GM18505 (cell line): ENCODE results near the gene ZC3H7A.
"Not testable (repeated sequence)": the region's sequence is repeated elsewhere in the genome, so short reads cannot be mapped to it uniquely, and the experiment has no call there.

Source experiments
- ATAC-seq: cut with Tn5 transposase; IDR thresholded peaks from one replicate; pipeline ENCODE4 v1.9.1; 2021; ENCODE audit not compliant: unreplicated experiment
- POLR2A ChIP-seq: IDR thresholded peaks from 4 replicates; pipeline ENCODE4 v1.6.1; 2011; ENCODE audit warnings: borderline replicate concordance; ENCODE audit not compliant: insufficient read depth, insufficient read length; ENCODE audit errors: extremely low read depth

ZC3H7A gene, protein sequence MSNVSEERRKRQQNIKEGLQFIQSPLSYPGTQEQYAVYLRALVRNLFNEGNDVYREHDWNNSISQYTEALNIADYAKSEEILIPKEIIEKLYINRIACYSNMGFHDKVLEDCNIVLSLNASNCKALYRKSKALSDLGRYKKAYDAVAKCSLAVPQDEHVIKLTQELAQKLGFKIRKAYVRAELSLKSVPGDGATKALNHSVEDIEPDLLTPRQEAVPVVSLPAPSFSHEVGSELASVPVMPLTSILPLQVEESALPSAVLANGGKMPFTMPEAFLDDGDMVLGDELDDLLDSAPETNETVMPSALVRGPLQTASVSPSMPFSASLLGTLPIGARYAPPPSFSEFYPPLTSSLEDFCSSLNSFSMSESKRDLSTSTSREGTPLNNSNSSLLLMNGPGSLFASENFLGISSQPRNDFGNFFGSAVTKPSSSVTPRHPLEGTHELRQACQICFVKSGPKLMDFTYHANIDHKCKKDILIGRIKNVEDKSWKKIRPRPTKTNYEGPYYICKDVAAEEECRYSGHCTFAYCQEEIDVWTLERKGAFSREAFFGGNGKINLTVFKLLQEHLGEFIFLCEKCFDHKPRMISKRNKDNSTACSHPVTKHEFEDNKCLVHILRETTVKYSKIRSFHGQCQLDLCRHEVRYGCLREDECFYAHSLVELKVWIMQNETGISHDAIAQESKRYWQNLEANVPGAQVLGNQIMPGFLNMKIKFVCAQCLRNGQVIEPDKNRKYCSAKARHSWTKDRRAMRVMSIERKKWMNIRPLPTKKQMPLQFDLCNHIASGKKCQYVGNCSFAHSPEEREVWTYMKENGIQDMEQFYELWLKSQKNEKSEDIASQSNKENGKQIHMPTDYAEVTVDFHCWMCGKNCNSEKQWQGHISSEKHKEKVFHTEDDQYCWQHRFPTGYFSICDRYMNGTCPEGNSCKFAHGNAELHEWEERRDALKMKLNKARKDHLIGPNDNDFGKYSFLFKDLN

DNA sequence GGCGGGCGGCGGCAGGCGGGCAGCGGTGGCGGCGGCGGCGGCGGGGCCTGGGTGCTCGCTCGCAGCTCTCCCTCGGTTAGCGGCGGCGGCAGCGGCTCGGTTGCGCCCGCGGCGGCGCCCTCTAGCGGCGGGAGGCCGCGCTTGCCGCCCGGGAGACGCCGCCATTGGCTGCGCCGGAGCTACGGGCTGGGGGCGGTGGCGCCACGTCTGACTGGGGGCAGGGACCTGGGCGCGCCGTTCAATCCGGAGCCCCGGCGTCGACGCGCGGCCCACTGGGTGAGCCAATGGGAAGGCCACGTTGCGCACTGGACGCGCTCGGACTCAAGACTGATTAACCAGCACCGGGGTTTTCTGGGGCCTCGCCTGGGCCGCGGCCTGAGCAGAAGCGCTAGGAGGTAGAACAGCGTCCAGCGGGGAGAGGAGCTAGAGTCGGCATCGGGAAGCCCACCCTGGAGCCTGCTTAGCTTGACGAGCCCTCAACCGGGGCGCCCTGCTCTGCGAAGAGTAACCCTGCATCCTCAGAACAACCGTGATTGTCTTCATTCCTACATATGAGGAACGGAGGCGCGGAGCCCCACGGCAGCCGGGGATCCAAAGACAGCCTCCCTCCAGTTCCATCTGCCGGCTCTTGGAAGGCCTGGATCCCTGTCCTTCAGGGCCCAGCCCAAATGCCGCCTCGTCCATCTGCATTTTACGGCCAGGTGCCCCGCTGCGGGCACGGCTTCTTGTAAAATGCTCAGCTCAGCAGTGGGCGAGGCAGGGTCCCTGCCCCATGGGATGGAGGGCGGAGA lies at the start of gene ZC3H7A:
Gene ZC3H7A, minus strand, starts transcription at position 93 of the 791 bp plus-strand sequence. CDS start 14,904 bp downstream, outside the sequence.
- peak; percentile 94 for ATAC-seq
- TF ChIP-seq POLR2A, result peak; percentile 97

DNA sequence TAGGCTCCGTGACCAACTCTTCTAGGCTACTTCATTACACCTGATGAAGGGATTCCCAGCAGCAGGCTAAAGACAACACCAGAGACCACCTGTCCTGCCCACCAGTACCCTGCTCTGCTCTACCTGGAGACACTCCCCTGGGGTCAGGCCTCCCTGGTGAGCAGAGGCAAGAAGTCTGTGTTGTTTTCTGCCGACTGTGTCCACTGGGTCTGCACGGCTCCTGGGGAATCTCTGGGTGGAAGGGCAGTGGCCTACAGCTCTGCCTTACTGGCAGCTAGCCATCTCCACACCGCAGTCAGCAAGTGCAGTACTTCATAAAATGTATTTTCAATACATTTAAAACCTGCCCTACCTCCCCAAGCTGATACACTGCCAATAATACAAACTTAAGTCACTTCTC lies 47.4 kb upstream of the ZC3H7A start:
- no peak for TF ChIP-seq POLR2A
- ATAC-seq, result no peak

DNA sequence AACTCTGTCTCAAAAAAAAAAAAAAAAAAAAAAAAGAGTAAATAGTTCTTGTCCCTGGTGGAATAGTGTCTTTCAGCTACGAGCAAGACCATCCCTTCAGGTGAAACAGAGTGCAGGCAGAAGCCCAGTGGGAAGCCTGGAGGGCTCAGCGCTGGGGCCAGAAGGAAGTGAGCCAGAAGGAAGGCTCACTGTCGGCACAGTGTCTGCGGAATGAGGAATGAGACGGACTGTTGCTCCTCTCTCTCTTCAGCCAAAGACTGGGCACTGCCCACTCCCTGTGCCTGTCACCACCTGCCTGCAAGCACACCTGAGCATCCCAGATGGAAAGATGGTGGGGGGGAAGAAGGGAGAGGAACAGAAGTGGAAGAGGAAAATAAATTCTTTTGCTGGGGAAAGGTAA lies 46.8 kb upstream of the ZC3H7A start:
- no peak for ATAC-seq
- TF ChIP-seq POLR2A, result no peak

DNA sequence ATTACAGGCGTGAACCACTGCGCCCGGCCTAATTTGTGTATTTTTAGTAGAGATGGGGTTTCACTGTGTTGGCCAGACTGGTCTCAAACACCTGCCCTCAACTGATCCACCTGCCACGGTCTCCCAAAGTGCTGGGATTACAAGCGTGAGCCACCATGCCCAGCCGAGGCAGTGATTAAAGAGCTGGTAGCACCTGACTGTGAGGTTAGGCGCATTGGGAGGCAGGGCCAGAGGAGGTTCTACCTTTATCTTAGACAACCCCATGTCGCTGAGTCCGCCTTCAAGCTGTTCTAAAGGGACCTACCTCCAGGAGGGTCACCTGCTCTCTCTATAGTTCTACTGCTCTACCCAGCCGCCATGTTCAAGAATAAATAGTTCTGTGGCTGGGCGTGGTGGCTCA lies 46.1 kb upstream of the ZC3H7A start:
- ATAC-seq, result no peak
- no peak for TF ChIP-seq POLR2A

DNA sequence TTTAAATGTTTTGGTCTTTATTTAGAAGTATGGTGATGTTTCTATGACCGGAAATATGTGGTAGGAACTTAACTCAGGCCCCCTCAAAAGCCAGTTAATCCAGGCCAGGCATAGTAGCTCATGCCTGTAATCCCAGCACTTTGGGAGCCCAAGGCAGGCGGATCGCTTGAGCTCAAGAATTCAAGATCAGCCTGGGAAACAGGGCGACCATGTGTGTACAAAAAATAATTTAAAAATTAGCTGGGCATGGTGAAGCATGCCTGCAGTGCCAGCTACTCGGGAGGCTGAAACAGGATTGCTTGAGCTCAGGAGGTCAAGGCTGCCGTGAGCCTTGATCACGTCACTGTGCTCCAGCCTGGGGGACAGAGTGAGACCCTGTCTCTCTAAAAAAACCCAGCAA lies 44.0 kb upstream of the ZC3H7A start:
- TF ChIP-seq POLR2A, result no peak
- no peak for ATAC-seq

DNA sequence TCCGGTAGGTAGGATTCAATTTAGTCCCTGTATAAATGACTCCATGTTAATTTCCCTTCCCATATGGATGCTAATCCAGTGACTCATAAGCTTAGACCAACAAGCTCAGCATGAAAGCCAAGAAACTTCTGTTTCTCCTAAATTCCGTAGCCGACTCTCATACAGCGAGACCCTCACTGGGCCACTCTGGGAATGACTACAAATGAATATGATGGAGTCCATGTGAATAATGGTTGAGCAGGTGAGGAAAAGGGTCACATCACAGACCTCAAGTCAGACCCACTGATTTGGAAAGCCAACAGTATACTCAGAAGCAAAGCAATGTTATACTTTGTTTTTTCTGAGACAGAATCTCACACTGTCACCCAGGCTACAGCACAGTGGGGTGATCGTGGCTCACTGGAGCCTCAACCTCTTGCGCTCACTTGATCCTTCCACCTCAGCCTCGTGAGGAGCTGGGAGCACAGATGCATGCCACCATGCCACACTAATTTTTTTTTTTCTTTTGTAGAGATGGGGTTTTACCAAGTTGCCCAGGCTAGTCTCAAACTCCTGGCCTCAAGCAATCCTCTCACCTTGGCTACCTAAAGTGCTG lies 39.7 kb upstream of the ZC3H7A start:
- no peak for ATAC-seq
- no peak for TF ChIP-seq POLR2A

DNA sequence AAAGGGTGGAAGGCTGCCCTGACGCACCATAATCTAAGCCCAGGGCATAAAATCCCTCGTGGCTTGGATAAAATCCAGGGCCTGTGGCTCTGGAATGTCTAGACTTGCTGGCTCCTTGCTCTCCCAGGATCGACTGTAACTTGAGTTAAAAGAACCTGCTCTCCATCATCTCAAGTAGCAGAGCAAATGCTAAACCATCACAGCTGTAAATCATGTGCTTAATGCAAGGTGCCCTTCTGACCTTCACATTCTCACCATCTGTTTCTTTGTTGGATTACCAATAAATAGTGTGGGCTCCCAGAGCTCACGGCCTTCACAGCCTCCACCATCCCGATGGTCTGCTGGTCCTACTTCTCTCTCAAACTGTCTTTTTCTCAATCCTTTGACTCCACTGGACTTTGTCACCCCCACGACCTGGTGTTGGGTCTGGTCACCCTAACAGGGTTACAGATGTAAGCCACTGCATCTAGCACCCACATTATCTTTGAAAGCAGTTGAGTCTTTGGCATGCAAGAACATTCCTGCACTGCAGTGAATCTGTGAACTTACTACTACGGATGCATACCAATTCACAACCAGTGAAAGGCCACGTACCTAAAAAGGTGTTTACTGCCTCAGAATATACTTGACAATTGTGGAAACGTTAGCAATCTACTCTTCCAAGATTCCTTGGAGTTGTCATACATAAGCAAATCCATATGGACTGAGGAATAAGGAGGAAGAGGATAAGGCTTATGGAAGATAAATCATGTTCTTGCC lies 39.0 kb upstream of the ZC3H7A start:
- TF ChIP-seq POLR2A, result no peak
- no peak for ATAC-seq

DNA sequence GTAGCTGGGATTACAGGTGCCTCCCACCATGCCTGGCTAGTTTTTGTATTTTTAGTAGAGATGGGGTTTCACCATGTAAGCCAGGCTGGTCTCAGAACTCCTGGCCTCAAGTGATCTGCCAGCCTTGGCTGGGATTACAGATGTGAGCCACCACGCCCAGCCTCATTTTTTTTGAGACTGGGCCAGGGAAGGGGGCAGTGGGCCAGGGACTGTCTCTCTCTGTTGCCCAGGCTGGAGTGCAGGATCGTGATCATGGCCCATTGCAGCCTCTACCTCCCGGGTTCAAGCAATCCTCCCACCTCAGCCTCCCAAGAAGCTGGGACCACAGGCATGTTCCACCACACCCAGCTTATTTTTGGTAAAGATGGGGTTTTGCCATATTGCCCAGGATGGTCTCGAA lies 38.3 kb upstream of the ZC3H7A start:
- ATAC-seq, result no peak
- no peak for TF ChIP-seq POLR2A

DNA sequence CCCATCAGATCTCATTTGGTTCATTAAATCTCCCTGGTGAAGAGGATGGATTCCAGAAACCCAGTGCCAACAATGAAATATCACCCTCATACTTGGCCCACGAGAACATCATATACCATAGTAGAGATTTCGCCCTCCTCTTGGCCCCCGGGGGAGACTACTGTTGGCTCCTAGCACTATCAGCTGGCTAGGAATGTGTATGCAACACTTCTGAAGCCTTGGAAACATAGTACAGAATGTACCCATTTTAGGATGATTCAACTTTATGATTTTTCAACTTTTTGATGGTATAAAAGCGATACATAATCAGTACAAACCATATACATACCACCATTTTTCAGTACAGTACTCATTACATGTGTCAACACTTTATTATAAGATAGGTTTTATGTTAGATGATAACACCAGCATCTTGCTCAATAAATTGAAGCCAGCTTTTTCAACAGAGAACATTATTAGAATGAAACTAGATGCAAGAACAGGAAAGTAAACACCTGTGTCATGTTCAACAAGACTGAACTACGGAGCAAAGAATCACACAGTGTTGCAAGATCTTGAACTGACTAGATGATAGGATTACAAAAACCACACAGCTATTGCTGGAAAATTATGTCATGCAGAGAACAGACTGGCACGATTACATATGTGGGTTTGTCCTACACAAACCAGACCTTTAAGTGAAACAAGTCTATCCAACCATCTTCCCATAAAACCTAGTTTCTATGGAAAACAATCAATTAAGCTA lies 37.1 kb upstream of the ZC3H7A start:
- no peak for TF ChIP-seq POLR2A
- ATAC-seq, result no peak

DNA sequence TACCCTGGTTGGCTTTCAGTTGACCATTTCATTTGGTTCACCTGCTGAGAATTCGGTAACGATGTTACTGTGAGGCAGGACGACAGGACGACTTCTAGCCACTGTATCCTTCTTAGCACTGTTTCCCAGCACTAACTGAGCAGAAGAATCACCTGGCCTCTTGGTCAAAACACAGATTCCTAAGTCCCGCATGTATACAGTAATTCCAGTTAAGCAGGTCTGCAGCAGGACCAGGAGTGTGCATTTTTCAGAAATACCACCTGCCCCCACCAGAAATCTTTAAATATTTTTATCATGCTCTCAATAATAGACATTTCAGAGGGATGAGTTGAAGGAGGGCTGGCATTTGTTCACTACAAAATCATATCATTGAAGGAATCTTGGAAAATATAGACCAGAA lies 31.6 kb upstream of the ZC3H7A start:
- ATAC-seq, result no peak
- no peak for TF ChIP-seq POLR2A

DNA sequence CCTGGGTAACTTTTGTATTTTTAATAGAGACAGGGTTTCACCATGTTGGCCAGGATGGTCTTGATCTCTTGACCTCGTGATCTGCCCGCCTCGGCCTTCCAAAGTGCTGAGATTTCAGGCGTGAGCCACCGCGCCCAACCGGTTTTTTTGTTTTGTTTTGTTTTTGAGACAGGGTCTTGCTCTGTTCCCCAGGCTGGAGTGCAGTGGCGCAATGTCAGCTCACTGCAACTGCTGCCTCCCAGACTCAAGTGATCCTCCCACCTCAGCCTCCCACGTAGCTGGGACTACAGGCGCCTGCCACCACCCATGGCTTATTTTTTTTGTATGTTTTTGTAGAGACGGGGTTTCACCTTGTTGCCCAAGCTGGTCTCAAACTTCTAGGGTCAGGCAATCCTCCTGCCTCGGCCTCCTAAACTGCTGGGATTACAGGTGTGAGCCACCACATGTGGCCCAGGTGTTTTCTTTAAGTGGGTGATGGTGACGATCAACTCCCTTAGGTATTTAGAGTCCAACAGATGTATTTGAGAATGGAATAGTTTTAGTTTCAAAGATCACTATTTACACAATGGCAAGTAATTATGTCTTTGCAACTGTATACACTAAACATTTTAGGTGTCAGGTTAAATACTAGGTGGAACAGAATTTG lies 28.6 kb upstream of the ZC3H7A start:
- ATAC-seq, result not testable (repeated sequence)
